ENCODE measurements around the gene PACSIN1. TPM values are rescaled to one million over a fixed set of nuclear protein-coding genes. Genes with fewer than 3 reads are reported as not detected.

Gene PACSIN1
- total RNA-seq, 3 donors from 2014 or later (not counting 1 experiment from before 2014, with no cell fraction given), result 2.2 to 6.6 (median 3.9) TPM

DNA sequence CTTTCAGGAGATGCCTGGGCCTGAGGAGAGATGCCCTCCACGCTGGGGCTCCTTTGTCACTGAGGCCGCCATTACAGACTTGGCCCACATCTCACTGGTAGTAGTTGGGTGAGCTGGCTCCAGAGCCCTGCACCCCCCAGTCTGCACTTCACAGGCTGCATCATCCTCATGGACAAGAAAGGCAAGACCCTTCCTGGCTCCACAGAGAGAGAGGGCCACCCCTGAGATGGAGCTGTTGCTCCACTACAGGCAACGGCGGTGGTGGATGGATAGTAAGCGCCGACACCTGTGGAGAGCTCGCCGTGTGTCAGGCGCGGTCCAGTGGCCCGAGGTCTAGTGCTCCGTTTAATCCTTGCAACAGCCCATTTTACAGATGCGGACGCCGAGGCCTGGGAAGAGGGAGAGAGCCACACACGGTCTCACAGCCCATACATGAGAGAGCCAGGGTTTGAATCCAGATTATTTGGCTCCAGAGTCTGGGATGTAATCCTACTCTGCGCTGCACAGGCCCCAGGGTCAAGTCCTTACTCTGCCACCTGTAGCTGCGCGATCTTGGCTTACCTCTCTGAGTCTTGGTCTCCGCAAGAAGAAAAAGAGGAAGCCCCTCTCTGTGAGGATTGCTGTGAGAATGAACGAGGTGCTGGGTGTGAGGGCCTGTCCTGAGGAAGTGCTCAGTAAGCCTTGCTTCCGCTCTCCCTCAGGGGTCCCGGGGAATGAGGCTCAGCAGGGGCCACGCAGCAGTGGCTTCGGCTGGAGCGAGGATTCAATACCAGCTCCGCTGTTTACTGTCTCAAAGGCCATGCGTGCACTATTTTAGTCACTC is 55.8 kb downstream of the PACSIN1 start:
- Mint-ChIP-seq H3K9me3 (no peaks in the 10 kb centered on the region), H3K27me3 (ENCODE audit: low read depth in 2 of 2) (no peaks in the 10 kb centered on the region), H3K4me1 (peaks cover 11 to 16% of the 10 kb centered on the region in 2 donors), H3K4me3 (no peak overlapping the region), H3K36me3 (no peaks in the 10 kb centered on the region), H3K27ac (peak overlapping the region in 1 of 2 donors; percentile 15)
- no peak for ATAC-seq
- intact Hi-C loops (cut with micrococcal nuclease), result no loop called here
- H3K27me3 ChIP-seq (ENCODE audit: control insufficient read depth, insufficient read depth, low read length), result no peaks in the 10 kb centered on the region
- no peak overlapping the region for H3K27ac ChIP-seq (ENCODE audit: low read length)
- H3K4me1 ChIP-seq (ENCODE audit: control insufficient read depth, insufficient read depth, low read length), result peaks cover 61% of the 10 kb centered on the region
- no peaks in the 10 kb centered on the region for H3K36me3 ChIP-seq (ENCODE audit: control insufficient read depth, insufficient read depth, low read length)
- no peak for TF ChIP-seq CTCF (IDR thresholded peaks at IDR 0.05)
- H3K4me3 ChIP-seq (ENCODE audit: low read length), result no peak overlapping the region
- DNase-seq, result no peak
- H3K9me3 ChIP-seq (ENCODE audit: control insufficient read depth, insufficient read depth, low read length), result no peaks in the 10 kb centered on the region
- 74% methylated on average over 27 of the region's 28 CpGs for WGBS (ENCODE audit: insufficient coverage)

GRCh38 chr6:34522761-34523160 is 56.9 kb downstream of the PACSIN1 start:
- no peaks in the 10 kb centered on the region for H3K9me3 Mint-ChIP-seq
- TF ChIP-seq CTCF (IDR thresholded peaks at IDR 0.05), result no peak

DNA sequence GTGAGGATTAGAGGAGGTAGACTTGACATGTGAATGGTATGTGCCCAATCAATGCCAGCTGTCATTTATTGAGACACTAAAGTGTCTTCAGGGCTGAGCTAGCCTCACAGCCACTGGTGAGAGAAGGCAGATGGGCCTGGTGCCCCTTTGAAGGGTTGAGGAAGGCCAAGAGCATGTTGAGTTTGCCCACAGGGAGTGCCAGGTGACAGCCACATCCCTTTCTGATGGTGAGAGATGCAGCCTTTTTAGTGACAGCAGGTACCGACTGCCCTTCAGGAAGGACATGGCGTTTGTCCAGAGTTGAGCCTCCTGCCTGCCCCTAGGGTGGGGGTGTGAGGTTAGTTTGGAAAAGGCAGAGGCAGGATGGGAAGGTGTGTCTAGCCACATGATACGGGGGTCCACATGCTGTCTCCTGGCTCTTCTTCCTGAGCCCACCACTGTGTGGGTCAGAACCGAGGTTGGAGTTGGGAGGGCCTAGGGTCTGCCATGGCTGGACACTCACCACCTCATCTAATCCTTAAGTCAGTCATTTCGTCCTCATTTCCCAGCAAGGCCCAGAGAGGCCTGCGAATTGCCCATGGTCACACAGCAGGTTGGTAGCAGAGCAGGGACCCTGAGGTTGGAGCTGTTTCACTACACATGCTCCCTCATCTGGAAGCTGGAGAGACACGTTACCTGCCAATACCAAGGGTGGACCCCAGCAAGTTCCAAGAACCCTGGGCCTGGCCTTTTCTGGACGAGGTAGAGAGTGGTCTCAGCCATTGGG is 57.7 kb downstream of the PACSIN1 start:
- DNase-seq (no peak), ATAC-seq (no peak)
- peaks cover 20 to 23% of the 10 kb centered on the region in 2 donors for H3K4me1 Mint-ChIP-seq
- H3K27me3 Mint-ChIP-seq (ENCODE audit: low read depth in 2 of 2), result no peaks in the 10 kb centered on the region
- Histone ChIP-seq H3K4me1 (ENCODE audit: control insufficient read depth, insufficient read depth, low read length) (peaks cover 65% of the 10 kb centered on the region), H3K36me3 (ENCODE audit: control insufficient read depth, insufficient read depth, low read length) (no peaks in the 10 kb centered on the region), H3K27me3 (ENCODE audit: control insufficient read depth, insufficient read depth, low read length) (no peaks in the 10 kb centered on the region), H3K4me3 (ENCODE audit: low read length) (no peak overlapping the region), H3K9me3 (ENCODE audit: control insufficient read depth, insufficient read depth, low read length) (no peaks in the 10 kb centered on the region), H3K27ac (ENCODE audit: low read length) (peak overlapping the region; percentile 33)
- intact Hi-C loops (cut with micrococcal nuclease), result no loop called here
- peak overlapping the region; percentile 45 to 58 for H3K27ac Mint-ChIP-seq
- H3K36me3 Mint-ChIP-seq, result no peaks in the 10 kb centered on the region
- no peak for TF ChIP-seq CTCF (IDR thresholded peaks at IDR 0.05)
- H3K4me3 Mint-ChIP-seq, result peak overlapping the region; percentile 6
- H3K9me3 Mint-ChIP-seq, result no peaks in the 10 kb centered on the region
- 76% methylated on average over 8 of the region's 8 CpGs for WGBS (ENCODE audit: insufficient coverage)

More at GRCh38 chr6:34522761-34523160, 56.9 kb downstream of the PACSIN1 start:
- no peaks in the 10 kb centered on the region for H3K36me3 Mint-ChIP-seq
- Histone ChIP-seq H3K27ac (ENCODE audit: low read length) (peak overlapping the region; percentile 33), H3K4me3 (ENCODE audit: low read length) (no peak overlapping the region), H3K36me3 (ENCODE audit: control insufficient read depth, insufficient read depth, low read length) (no peaks in the 10 kb centered on the region), H3K9me3 (ENCODE audit: control insufficient read depth, insufficient read depth, low read length) (no peaks in the 10 kb centered on the region), H3K4me1 (ENCODE audit: control insufficient read depth, insufficient read depth, low read length) (peaks cover 70% of the 10 kb centered on the region), H3K27me3 (ENCODE audit: control insufficient read depth, insufficient read depth, low read length) (no peaks in the 10 kb centered on the region)
- H3K27ac Mint-ChIP-seq, result peak overlapping the region in 1 of 2 donors; percentile 58
- no peak for ATAC-seq
- H3K4me1 Mint-ChIP-seq, result peaks cover 18 to 21% of the 10 kb centered on the region in 2 donors
- H3K4me3 Mint-ChIP-seq, result no peak overlapping the region
- intact Hi-C loops (cut with micrococcal nuclease), result no loop called here
- DNase-seq, result no peak
- H3K27me3 Mint-ChIP-seq (ENCODE audit: low read depth in 2 of 2), result no peaks in the 10 kb centered on the region
- 89% methylated on average over 10 of the region's 10 CpGs for WGBS (ENCODE audit: insufficient coverage)
